WTC11 (cell line): ENCODE measurements around the gene SLC2A10.

Experiments used
- CTCF ChIP-seq: fragments of 200-600 bp; IDR thresholded peaks from 2 replicates; pipeline ENCODE4 v1.8.0; 2022; ENCODE audit warnings: antibody characterized with exemption
- E2F4 ChIP-seq: sonication (generic); formaldehyde crosslinking; IDR thresholded peaks from 2 replicates; pipeline ENCODE4 v1.8.1; 2022; ENCODE audit warnings: low read depth, mild to moderate bottlenecking, moderate library complexity, missing genetic modification reagents, borderline replicate concordance
- RORB ChIP-seq: fragments of 250-450 bp; sonication (Bioruptor Pico); IDR thresholded peaks from 2 replicates; pipeline ENCODE4 v1.9.0; 2021; ENCODE audit warnings: mild to moderate bottlenecking
- TCF7 ChIP-seq: sonication (generic); formaldehyde crosslinking; IDR thresholded peaks from 2 replicates; pipeline ENCODE4 v1.8.0; 2022; ENCODE audit warnings: mild to moderate bottlenecking, low read depth, missing genetic modification reagents, moderate library complexity
- TEAD1 ChIP-seq: sonication (generic); formaldehyde crosslinking; IDR thresholded peaks from 2 replicates; pipeline ENCODE4 v1.8.0; 2022; ENCODE audit warnings: mild to moderate bottlenecking, missing genetic modification reagents
- USF1 ChIP-seq: sonication (generic); formaldehyde crosslinking; IDR thresholded peaks from 2 replicates; pipeline ENCODE4 v1.8.0; 2022; ENCODE audit warnings: mild to moderate bottlenecking, missing genetic modification reagents

- no peak for TF ChIP-seq RORB (CRISPR knock-in tag)
- TF ChIP-seq CTCF: no peak
- no peak for TF ChIP-seq TEAD1 (CRISPR knock-in tag)
- no peak for TF ChIP-seq TCF7
- TF ChIP-seq USF1 (CRISPR knock-in tag): no peak
- no peak for TF ChIP-seq E2F4 (CRISPR knock-in tag)
These were observed 3.2 kb upstream of the SLC2A10 start for GRCh38 chr20:46706242-46706641.
